Stomach (tissue), 4 donors: ENCODE data around the gene CHRNB1.

Experiments used
- POLR2AphosphoS5 ChIP-seq, 3 donors: sonication (generic); formaldehyde crosslinking; IDR thresholded peaks; one replicate each; pipeline ENCODE4 v1.6.1; 2016; ENCODE audit warnings: antibody characterized with exemption in 3 of 3
- TF ChIP-seq, protein P1 (sequence below), 7 experiments: fragments of 450-650 bp in 4 of 7; fragments of 200-600 bp in 3 of 7; sonication (generic) in 3 of 7; IDR thresholded peaks; one replicate each; pipeline ENCODE4 v1.5.1; 2016 to 2019; ENCODE audit warnings: antibody characterized with exemption in 7 of 7, control low read depth in 2 of 7, mild to moderate bottlenecking in 1 of 7

DNA sequence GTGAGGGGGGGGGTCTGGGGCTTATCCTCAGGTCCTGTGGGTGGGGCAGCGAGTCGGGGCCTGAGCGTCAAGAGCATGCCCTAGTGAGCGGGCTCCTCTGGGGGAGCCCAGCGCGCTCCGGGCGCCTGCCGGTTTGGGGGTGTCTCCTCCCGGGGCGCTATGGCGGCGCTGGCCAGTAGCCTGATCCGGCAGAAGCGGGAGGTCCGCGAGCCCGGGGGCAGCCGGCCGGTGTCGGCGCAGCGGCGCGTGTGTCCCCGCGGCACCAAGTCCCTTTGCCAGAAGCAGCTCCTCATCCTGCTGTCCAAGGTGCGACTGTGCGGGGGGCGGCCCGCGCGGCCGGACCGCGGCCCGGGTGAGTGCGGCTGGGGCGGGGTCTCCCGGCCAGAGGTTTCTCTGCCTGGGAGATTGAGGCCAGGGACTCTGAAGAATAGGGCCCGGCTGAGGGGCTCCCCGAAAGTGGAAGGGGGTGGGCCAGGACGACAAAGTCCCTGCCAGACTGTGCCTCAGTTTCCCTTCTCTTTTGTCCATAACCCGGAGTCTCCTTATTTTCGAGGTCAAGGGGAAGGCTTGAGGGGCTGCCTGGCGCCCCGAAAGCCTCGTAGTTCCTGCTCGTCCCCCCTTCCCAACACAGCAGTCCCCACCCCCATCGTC lies 5.3 kb upstream of the CHRNB1 start, which contains the start of gene FGF11:
- TF ChIP-seq, protein P1, sequence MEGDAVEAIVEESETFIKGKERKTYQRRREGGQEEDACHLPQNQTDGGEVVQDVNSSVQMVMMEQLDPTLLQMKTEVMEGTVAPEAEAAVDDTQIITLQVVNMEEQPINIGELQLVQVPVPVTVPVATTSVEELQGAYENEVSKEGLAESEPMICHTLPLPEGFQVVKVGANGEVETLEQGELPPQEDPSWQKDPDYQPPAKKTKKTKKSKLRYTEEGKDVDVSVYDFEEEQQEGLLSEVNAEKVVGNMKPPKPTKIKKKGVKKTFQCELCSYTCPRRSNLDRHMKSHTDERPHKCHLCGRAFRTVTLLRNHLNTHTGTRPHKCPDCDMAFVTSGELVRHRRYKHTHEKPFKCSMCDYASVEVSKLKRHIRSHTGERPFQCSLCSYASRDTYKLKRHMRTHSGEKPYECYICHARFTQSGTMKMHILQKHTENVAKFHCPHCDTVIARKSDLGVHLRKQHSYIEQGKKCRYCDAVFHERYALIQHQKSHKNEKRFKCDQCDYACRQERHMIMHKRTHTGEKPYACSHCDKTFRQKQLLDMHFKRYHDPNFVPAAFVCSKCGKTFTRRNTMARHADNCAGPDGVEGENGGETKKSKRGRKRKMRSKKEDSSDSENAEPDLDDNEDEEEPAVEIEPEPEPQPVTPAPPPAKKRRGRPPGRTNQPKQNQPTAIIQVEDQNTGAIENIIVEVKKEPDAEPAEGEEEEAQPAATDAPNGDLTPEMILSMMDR (IDR thresholded peaks at IDR 0.05) = no peak
- TF ChIP-seq POLR2AphosphoS5 (IDR thresholded peaks at IDR 0.05) = no peak
